SK-N-DZ (cell line): ENCODE measurements around the gene ACP7.
A peak's percentile ranks its signal among the peaks of the same experiment; 100 is the strongest.
"Not testable (repeated sequence)": the region's sequence is repeated elsewhere in the genome, so short reads cannot be mapped to it uniquely, and the experiment has no call there.

Experiments
- DNase-seq: peaks from one replicate; pipeline ENCODE4 v3.0.0-alpha.2; 2015; ENCODE audit warnings: low spot score

The ACP7 gene

GRCh38 chr19:39109641-39110040 is 25.5 kb downstream of the ACP7 start:
- no peak for DNase-seq

DNA sequence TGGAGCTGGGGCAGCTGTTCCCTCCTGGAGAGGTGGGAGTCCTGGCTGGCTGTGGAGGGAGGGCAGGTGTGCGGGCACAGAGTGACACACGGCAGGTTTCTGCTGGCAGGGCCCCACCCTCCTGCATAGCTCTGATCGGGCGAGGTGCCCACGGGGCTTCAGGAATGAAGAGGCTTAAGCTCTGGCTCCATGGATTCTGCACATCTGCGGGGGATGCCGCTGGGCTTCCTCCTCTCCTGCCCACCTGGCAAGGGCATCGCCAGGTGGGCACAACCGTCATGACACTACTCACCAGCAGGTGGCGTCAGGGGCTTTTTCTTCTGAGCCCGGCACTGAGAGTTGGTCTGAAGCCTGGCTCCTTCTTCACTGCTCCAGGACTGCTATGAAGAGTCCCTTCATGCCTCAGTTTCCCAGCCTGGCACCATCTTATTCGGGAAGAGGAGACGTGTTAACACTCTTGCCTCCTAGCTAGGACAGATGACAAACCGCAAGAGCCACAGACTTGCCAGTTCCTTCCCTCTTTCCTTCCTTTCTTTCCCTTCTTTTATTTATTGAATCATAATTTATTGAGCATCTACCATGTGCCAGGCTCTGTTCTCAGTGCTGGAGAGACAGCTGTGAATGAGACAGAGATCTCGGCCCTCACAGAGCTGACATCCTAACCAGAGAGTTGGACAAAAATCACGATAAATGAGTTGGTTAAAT is 26.2 kb downstream of the ACP7 start:
- peak; percentile 15 for DNase-seq

GRCh38 chr19:39111593-39112199 is 27.5 kb downstream of the ACP7 start:
- DNase-seq, result no peak

GRCh38 chr19:39112338-39112890 is 28.2 kb downstream of the ACP7 start:
- DNase-seq, result no peak

DNA sequence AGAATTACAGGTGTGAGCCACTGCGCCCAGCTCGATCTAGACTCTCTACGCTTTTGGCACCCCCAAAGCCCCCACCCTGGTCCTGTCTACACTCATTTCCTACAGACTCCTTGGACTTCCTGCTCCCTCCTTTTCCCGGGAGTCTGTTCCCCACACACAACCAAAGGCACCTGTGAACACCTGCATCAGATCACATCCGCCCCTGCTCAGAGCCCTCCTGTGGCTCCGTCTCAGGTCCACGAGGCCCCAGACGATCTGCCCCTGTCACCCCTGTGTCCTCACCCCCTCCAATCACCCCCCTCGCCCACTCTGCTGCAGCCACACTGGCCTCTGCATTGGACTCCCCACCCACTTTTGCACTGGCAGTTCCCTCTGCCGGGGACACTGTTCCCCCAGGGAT is 29.0 kb downstream of the ACP7 start:
- DNase-seq, result no peak

- no peak for DNase-seq
Measured at GRCh38 chr19:39115105-39115847, 31.1 kb downstream of the ACP7 start.

- DNase-seq, result not testable (repeated sequence)
Measured at GRCh38 chr19:39117023-39117422, 32.9 kb downstream of the ACP7 start.

- no peak for DNase-seq
Measured at GRCh38 chr19:39119830-39120229, 35.7 kb downstream of the ACP7 start.

- DNase-seq, result no peak
Measured at GRCh38 chr19:39122934-39123731, 39.0 kb downstream of the ACP7 start.

GRCh38 chr19:39124136-39124764 is 40.1 kb downstream of the ACP7 start:
- DNase-seq, result no peak

- no peak for DNase-seq
Measured at GRCh38 chr19:39125199-39125553, 41.0 kb downstream of the ACP7 start.

GRCh38 chr19:39125554-39126311 is 41.6 kb downstream of the ACP7 start, which contains the start of gene PAK4:
Gene PAK4 (plus strand): TSS chr19:39125786. CDS start chr19:39169554, 43,768 bp downstream.
- DNase-seq, result peak; percentile 95

DNA sequence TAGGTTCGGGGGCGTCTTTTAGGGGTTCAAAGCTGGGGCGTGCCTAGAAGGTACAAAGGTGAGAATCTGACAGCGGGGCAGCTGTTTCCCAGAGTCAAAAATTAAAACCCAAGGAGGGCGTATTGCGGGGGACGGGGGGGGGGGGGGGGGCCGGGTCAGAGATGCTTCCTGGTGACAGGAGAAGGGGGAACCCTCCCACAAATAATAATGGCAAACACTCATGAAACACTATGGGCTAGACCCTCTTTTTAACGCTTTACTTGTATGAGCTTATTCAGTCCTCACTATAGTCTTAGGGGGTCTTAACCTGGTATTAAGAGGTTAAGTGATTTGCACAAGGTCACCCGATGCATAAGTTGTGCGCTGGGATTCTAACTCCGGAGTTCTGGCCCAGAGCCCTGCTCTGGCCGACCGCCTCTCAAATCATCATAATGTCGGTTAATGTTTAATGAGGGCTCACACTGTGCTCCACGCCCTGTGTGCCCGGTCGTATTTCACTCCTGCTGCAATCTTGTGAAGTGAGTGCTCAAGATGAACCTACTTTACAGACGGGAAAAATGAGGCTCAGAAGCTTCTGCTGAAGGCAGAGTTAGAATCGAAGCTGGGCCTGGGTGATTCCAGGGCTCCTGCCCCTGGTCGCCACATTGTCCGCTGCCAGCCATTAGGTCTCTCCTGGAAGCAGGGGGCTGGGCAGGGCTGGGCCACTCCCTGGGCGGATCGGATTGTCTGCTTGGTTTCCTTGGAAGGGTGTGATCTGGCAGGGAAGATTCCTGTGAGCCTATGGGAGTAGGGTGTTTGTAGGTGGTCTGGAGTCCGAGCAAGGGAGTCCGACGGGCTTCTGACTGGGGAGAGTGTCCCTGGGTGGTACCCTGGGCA is 42.4 kb downstream of the ACP7 start:
- DNase-seq, result no peak

DNA sequence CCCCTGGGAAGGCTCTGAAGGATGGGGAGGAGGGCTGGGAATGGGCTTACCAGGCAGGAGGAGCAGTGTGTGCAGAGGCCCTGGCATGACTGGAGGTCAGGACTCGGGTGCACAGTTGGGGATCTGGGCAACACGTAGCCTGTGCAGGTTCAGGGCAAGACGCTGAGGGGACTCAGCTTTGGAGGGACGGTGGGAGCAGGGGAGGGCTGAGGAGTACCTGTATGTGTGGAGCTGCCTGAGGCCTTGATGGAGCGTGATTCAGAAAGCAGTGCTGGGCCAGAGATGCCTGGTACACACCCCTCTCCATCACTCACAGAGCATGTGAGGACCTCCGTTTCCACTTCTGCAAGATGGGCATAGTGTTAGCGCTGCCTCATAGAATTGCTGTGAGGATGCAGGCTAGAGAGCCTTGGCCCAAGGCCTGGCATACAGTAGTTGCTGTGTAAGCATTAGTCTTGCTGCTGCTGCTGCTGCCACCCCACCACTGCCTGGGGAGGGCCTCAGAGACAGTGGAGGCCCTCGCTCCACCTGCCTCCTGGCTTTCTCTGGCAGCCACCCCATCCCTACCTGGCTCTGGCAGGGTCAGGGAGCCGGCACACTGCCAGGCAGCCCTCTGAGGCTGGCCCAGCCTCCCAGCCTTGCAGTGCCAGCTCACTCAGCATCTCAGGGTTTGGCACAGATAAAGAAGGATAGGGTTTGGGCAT is 43.8 kb downstream of the ACP7 start:
- DNase-seq, result no peak

GRCh38 chr19:39128516-39129079 is 44.4 kb downstream of the ACP7 start:
- no peak for DNase-seq

GRCh38 chr19:39129116-39129515 is 44.9 kb downstream of the ACP7 start:
- no peak for DNase-seq

DNA sequence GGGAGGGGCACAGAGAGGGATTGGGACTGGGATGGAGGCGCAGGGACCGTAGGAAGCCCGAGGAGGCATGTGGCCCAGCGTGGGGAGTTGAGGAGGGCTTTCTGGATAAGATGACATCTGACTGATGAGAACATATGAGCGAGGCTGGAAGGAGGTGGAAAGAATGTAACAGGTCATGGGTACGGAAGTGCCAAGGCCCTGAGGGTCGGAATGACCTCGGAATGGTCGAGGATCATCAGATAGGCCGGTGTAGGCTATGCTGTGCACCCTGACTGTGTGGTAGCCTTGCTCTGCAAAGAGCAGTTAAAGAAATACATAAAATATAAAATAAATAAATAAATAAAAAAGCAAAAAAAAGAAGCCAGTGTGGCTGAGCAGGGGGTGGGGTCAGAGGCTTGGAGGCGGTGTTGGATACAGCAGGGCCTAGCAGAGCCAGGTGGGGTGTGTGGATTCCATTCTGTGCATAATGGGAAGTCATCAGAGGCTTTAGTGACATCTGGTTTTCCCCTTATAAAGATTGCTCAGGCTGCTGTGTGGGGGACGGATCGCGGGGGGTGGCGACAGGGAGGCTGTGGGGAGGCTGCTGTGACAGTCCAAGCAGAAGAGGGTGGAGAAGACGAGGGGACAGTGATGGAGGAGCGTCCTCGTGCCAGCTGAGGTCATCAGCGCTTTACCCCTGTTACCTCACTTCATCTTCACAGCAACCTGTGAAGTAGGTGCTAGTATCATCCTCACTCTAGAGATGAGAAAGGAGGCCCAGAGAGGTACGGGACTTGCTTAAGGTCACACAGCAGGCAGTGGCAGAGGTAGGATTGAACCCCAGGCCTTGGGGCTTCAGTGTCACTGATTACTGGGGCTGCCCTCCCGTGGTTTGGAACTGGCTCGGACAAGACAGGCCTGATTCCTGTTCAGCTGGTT is 46.4 kb downstream of the ACP7 start:
- no peak for DNase-seq
